ENCODE measurements around the gene RAPGEF1. TPM values are rescaled to one million over a fixed set of nuclear protein-coding genes. Genes with fewer than 3 reads are reported as not detected.
"Not testable (repeated sequence)": the region's sequence is repeated elsewhere in the genome, so short reads cannot be mapped to it uniquely, and the experiment has no call there.

RAPGEF1 gene
- total RNA-seq, 4 donors from 2014 or later: 13.1 to 73.7 (median 26.2) TPM

DNA sequence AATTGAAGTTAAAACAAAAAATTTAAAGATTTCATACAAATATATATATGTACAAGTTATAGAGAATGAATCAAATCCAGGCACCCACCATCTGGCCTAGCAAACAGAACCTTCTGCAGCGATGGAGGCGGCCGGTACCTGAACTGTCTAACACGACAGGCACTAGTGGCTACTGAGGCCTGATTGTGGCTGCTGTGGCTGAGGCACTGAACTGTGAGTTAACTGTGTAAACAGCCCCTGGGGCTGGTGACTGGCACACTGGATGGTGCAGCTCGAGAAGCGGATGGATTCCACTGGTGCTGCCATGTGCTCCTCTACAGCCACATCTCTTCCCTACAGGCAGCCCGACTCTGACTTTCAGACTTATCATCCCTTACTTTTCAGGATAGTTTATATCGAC lies 82.4 kb downstream of the RAPGEF1 start:
- no peaks in the 10 kb centered on the region for H3K4me1 ChIP-seq
- TF ChIP-seq POLR2A (IDR thresholded peaks at IDR 0.05): no peak
- TF ChIP-seq, protein P1, sequence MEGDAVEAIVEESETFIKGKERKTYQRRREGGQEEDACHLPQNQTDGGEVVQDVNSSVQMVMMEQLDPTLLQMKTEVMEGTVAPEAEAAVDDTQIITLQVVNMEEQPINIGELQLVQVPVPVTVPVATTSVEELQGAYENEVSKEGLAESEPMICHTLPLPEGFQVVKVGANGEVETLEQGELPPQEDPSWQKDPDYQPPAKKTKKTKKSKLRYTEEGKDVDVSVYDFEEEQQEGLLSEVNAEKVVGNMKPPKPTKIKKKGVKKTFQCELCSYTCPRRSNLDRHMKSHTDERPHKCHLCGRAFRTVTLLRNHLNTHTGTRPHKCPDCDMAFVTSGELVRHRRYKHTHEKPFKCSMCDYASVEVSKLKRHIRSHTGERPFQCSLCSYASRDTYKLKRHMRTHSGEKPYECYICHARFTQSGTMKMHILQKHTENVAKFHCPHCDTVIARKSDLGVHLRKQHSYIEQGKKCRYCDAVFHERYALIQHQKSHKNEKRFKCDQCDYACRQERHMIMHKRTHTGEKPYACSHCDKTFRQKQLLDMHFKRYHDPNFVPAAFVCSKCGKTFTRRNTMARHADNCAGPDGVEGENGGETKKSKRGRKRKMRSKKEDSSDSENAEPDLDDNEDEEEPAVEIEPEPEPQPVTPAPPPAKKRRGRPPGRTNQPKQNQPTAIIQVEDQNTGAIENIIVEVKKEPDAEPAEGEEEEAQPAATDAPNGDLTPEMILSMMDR (IDR thresholded peaks at IDR 0.05): no peak
- H3K27ac ChIP-seq: no peak overlapping the region
- no peak for DNase-seq
- no peaks in the 10 kb centered on the region for H3K9me3 ChIP-seq
- intact Hi-C loops (cut with DNase I; ENCODE audit: low total_unique reads): no loop called here
- no peaks in the 10 kb centered on the region for H3K27me3 ChIP-seq
- no peak overlapping the region for H3K4me3 ChIP-seq
- H3K36me3 ChIP-seq: no peaks in the 10 kb centered on the region

DNA sequence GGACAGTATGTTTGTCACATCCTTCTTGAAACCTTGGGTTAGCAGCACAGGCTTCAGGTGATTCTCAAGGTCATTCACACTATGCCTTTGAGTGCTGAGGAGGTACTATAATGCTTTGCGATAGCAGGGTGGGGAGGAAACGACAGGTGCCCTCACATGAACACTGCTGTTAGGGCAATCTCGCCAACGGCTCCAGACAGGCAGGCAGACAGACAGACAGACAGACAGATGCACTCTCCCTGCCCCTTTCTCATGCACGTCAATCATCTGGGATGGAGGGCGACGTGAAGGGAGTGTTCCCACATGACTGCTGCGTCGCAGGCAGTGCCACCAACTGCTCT lies 82.9 kb downstream of the RAPGEF1 start:
- H3K27ac ChIP-seq: peak overlapping the region in 1 of 2 donors; percentile 34
- H3K27me3 ChIP-seq: no peaks in the 10 kb centered on the region
- H3K36me3 ChIP-seq: no peaks in the 10 kb centered on the region
- TF ChIP-seq POLR2A (IDR thresholded peaks at IDR 0.05): no peak
- TF ChIP-seq, protein P1 (IDR thresholded peaks at IDR 0.05): no peak
- no peaks in the 10 kb centered on the region for H3K4me1 ChIP-seq
- intact Hi-C loops (cut with DNase I; ENCODE audit: low total_unique reads): no loop called here
- no peak for DNase-seq
- no peak overlapping the region for H3K4me3 ChIP-seq
- H3K9me3 ChIP-seq: no peaks in the 10 kb centered on the region

DNA sequence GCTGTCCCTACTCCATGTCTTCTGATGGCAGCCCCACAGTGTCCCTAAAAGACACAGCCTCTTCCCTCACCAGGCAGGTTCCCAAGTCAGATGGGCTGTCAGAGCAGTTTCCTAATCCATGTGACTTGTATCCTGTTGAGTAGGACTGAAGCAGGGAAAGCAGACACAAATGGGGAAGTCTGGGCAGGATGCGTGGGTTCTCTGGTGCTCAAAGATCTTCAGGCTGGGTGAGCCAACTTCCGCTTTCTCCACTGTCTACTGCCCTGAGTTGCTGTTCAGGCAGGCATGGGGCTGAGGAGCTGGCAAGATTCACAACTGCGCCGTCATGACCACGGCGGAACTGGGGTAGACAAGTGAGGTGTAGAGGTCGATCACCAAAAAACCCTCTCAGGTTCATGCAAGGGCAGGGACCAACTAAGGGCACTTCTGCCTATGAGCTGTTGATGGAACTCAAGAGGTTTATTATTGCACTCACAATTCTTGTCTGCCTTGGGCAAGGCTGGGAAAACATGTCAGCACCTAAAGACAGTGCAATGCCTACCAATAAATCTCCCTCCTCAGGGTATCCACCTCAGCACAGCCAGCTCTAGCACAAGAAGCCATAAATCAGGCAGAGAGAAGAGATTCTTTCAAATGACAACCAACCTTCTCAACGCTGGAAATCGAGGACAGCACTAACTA lies 83.4 kb downstream of the RAPGEF1 start:
- no peaks in the 10 kb centered on the region for H3K36me3 ChIP-seq
- H3K4me1 ChIP-seq: no peaks in the 10 kb centered on the region
- intact Hi-C loops (cut with DNase I; ENCODE audit: low total_unique reads): no loop called here
- no peak overlapping the region for H3K4me3 ChIP-seq
- no peak for DNase-seq
- H3K9me3 ChIP-seq: no peaks in the 10 kb centered on the region
- peak overlapping the region in 1 of 2 donors; percentile 34 for H3K27ac ChIP-seq
- no peak for TF ChIP-seq POLR2A (IDR thresholded peaks at IDR 0.05)
- TF ChIP-seq, protein P1 (IDR thresholded peaks at IDR 0.05): no peak
- no peaks in the 10 kb centered on the region for H3K27me3 ChIP-seq

DNA sequence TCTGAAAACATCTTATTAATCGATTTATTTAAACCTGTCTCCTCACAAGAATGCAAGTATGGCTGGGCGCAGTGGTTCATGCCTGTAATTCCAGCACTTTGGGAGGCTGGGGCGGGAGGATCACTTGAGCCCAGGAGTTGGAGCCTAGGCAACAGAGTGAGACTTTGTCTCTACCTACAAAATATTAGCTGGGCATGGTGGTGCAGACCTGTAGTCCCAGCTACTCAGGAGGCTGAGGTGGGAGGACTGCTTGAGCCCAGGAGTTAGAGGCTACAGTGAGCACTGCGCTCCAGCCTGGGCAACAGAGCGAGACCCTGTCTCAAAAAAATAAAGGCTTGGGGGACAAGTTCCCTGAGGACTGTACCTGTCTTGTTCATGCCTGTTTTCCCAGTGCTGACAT lies 85.5 kb downstream of the RAPGEF1 start:
- DNase-seq; H3K27me3 ChIP-seq; H3K27ac ChIP-seq; H3K9me3 ChIP-seq; H3K4me3 ChIP-seq; H3K4me1 ChIP-seq; intact Hi-C loops (cut with DNase I; ENCODE audit: low total_unique reads); H3K36me3 ChIP-seq: not testable (repeated sequence)

DNA sequence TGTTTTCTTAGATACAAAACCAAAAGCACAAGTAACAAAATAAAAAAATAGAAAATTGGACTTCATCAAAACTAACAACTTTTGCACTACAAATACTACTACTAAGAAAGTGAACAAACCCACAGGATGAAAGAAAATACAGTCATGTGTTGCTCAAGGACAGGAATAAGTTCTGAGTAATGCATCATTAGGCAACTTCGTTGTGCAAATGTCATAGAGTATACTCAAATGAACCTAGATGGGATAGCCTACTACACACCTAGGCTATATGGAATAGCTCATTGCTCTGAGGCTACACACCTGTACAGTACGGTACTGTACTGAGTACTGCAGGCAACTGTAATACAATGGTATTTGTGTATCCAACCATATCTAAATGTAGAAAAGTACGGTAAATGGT lies 88.3 kb downstream of the RAPGEF1 start:
- no peak for DNase-seq
- no peaks in the 10 kb centered on the region for H3K4me1 ChIP-seq
- TF ChIP-seq, protein P1 (IDR thresholded peaks at IDR 0.05): no peak
- H3K27ac ChIP-seq: no peak overlapping the region
- no peaks in the 10 kb centered on the region for H3K9me3 ChIP-seq
- no peaks in the 10 kb centered on the region for H3K27me3 ChIP-seq
- no peaks in the 10 kb centered on the region for H3K36me3 ChIP-seq
- no peak overlapping the region for H3K4me3 ChIP-seq
- intact Hi-C loops (cut with DNase I; ENCODE audit: low total_unique reads): no loop called here

DNA sequence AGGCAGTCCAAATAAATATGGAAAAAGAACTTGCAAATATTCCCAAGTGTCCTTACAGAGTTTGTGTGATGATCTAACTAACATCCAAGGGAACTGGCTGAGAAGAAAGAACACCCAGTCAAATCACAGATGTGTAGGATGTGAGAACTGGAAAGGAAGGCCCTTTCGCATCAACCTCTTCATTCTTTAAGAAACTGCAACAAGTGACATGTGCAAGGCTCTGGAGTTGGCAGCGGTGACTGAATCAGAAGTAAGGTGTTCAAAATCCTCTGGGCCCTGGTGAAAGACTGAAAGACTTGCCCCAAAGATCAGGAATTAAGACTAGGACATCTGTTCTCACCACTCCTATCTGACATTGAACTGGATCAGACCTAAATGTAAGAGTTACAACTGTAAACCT lies 88.7 kb downstream of the RAPGEF1 start:
- Histone ChIP-seq H3K36me3 (no peaks in the 10 kb centered on the region), H3K9me3 (no peaks in the 10 kb centered on the region), H3K4me3 (no peak overlapping the region), H3K27ac (no peak overlapping the region), H3K27me3 (no peaks in the 10 kb centered on the region), H3K4me1 (no peaks in the 10 kb centered on the region)
- DNase-seq: no peak
- intact Hi-C loops (cut with DNase I; ENCODE audit: low total_unique reads): no loop called here
- TF ChIP-seq, protein P1 (IDR thresholded peaks at IDR 0.05): no peak
- no peak for TF ChIP-seq POLR2A (IDR thresholded peaks at IDR 0.05)

Data from uterus (tissue), 4 donors.